Sigmoid colon (tissue), 4 donors: ENCODE data around the gene KIRREL3.

Experiments used
- CTCF ChIP-seq, 4 experiments: fragments of 450-650 bp in 3 of 4; fragments of 200-600 bp in 1 of 4; IDR thresholded peaks; one replicate each; pipeline ENCODE4 v1.5.1; 2016 to 2019; ENCODE audit warnings: antibody characterized with exemption in 4 of 4, mild to moderate bottlenecking in 3 of 4, moderate library complexity in 2 of 4
- EP300 ChIP-seq, 4 donors: sonication (generic); formaldehyde crosslinking; IDR thresholded peaks; one replicate each; pipeline ENCODE4 v1.6.1; 2017; ENCODE audit warnings: antibody characterized with exemption in 4 of 4
- POLR2A ChIP-seq, 2 donors: fragments of 450-650 bp; IDR thresholded peaks; one replicate each; pipeline ENCODE4 v1.6.1; 2016; ENCODE audit warnings: antibody characterized with exemption in 2 of 2, mild to moderate bottlenecking in 2 of 2, moderate library complexity in 2 of 2

- TF ChIP-seq CTCF (IDR thresholded peaks at IDR 0.05) (no peak), POLR2A (IDR thresholded peaks at IDR 0.05) (no peak), EP300 (IDR thresholded peaks at IDR 0.05) (no peak)
These were observed 100.4 kb downstream of the KIRREL3 start for GRCh38 chr11:126899961-126900748.
